H9 (cell line): Measurements from ENCODE around the gene RAD18. TPM values are rescaled to one million over a fixed set of nuclear protein-coding genes. Genes with fewer than 3 reads are reported as not detected.

Source experiments
- DNase-seq: peaks from one replicate; pipeline ENCODE4 v3.0.0-alpha.2; 2017
- H2AFZ ChIP-seq: one replicate; pipeline ENCODE4 v1.6.1; 2013; ENCODE audit warnings: mild to moderate bottlenecking, low read length, control low read depth, moderate library complexity
- H2AK5ac ChIP-seq: 2 replicates; pipeline ENCODE4 v1.6.1; 2013; ENCODE audit warnings: low read length, control low read depth, mixed read lengths; ENCODE audit not compliant: insufficient read length
- H2BK120ac ChIP-seq: one replicate; pipeline ENCODE4 v1.6.1; 2013; ENCODE audit warnings: low read depth, mild to moderate bottlenecking, low read length, control low read depth, inconsistent platforms; ENCODE audit not compliant: poor library complexity, severe bottlenecking
- H2BK12ac ChIP-seq: 2 replicates; pipeline ENCODE4 v1.6.1; 2013; ENCODE audit warnings: low read length, control low read depth, mixed read lengths, low read depth; ENCODE audit not compliant: insufficient read length
- H2BK15ac ChIP-seq: 2 replicates; pipeline ENCODE4 v1.6.1; 2013; ENCODE audit warnings: low read depth, low read length, control low read depth
- H2BK20ac ChIP-seq: one replicate; pipeline ENCODE4 v1.6.1; 2013; ENCODE audit warnings: low read depth, mild to moderate bottlenecking, low read length, control low read depth, inconsistent platforms; ENCODE audit not compliant: poor library complexity, severe bottlenecking
- H2BK5ac ChIP-seq: 2 replicates; pipeline ENCODE4 v1.6.1; 2013; ENCODE audit warnings: low read length, control low read depth, mixed read lengths; ENCODE audit not compliant: insufficient read length
- H3K14ac ChIP-seq: 2 replicates; pipeline ENCODE4 v1.6.1; 2013; ENCODE audit warnings: low read length, control low read depth; ENCODE audit not compliant: insufficient read depth
- H3K18ac ChIP-seq: 2 replicates; pipeline ENCODE4 v1.6.1; 2013; ENCODE audit warnings: low read depth, mild to moderate bottlenecking, mixed read lengths, low read length, control low read depth; ENCODE audit not compliant: insufficient read length
- H3K23ac ChIP-seq: 2 replicates; pipeline ENCODE4 v1.6.1; 2013; ENCODE audit warnings: low read length, control low read depth, mixed read lengths, low read depth; ENCODE audit not compliant: insufficient read length
- H3K23me2 ChIP-seq: 2 replicates; pipeline ENCODE4 v1.6.1; 2013; ENCODE audit warnings: low read depth, mild to moderate bottlenecking, mixed read lengths, low read length, control low read depth; ENCODE audit not compliant: insufficient read length, poor library complexity, severe bottlenecking
- H3K27ac ChIP-seq: 2 replicates; pipeline ENCODE4 v1.5.1; 2013; ENCODE audit warnings: low read length, control low read depth, mixed read lengths, low read depth; ENCODE audit not compliant: insufficient read length
- H3K27me3 ChIP-seq: 2 replicates; pipeline ENCODE4 v1.6.1; 2013; ENCODE audit warnings: low read length, control low read depth, inconsistent platforms; ENCODE audit not compliant: insufficient read depth
- H3K4ac ChIP-seq: 2 replicates; pipeline ENCODE4 v1.6.1; 2013; ENCODE audit warnings: low read depth, mild to moderate bottlenecking, control low read depth, inconsistent platforms, low read length, moderate library complexity
- H3K4me1 ChIP-seq: 2 replicates; pipeline ENCODE4 v1.6.1; 2013; ENCODE audit warnings: low read length, control low read depth, inconsistent platforms; ENCODE audit not compliant: insufficient read depth
- H3K4me2 ChIP-seq: 2 replicates; pipeline ENCODE4 v1.6.1; 2013; ENCODE audit warnings: low read length, control low read depth, mixed read lengths; ENCODE audit not compliant: insufficient read length, insufficient read depth
- H3K56ac ChIP-seq: 2 replicates; pipeline ENCODE4 v1.6.1; 2013; ENCODE audit warnings: low read depth, mild to moderate bottlenecking, mixed read lengths, low read length, control low read depth; ENCODE audit not compliant: insufficient read length
- H3K79me1 ChIP-seq: 2 replicates; pipeline ENCODE4 v1.6.1; 2013; ENCODE audit warnings: low read depth, mild to moderate bottlenecking, moderate library complexity, low read length, control low read depth, inconsistent platforms; ENCODE audit not compliant: insufficient read depth, poor library complexity, severe bottlenecking
- H3K79me2 ChIP-seq: 2 replicates; pipeline ENCODE4 v1.6.1; 2013; ENCODE audit warnings: low read length, control low read depth, inconsistent platforms; ENCODE audit not compliant: insufficient read depth
- H3K9ac ChIP-seq: 2 replicates; pipeline ENCODE4 v1.6.1; 2013; ENCODE audit warnings: low read length, control low read depth, mixed read lengths; ENCODE audit not compliant: insufficient read length; ENCODE audit errors: extremely low read depth
- H3K9me3 ChIP-seq: one replicate; pipeline ENCODE4 v1.6.1; 2013; ENCODE audit warnings: low read depth, low read length, inconsistent platforms; ENCODE audit not compliant: control insufficient read depth
- H3T11ph ChIP-seq: one replicate; pipeline ENCODE4 v1.6.1; 2013; ENCODE audit warnings: mild to moderate bottlenecking, low read length, control low read depth, inconsistent platforms
- H4K20me1 ChIP-seq: one replicate; pipeline ENCODE4 v1.6.1; 2013; ENCODE audit not compliant: control insufficient read depth, insufficient read length, insufficient read depth
- H4K5ac ChIP-seq: 2 replicates; pipeline ENCODE4 v1.6.1; 2013; ENCODE audit warnings: low read depth, mild to moderate bottlenecking, mixed read lengths, low read length, control low read depth; ENCODE audit not compliant: insufficient read length
- H4K8ac ChIP-seq: replicated peaks from 2 replicates; pipeline ENCODE4 v1.6.1; 2013; ENCODE audit warnings: low read length, control low read depth, mixed read lengths, low read depth; ENCODE audit not compliant: insufficient read length
- H4K91ac ChIP-seq: 2 replicates; pipeline ENCODE4 v1.6.1; 2013; ENCODE audit warnings: low read depth, mild to moderate bottlenecking, moderate library complexity, mixed read lengths, low read length, control low read depth; ENCODE audit not compliant: insufficient read length
- H3K27ac Mint-ChIP-seq, 3 experiments: 2 replicates in 2 of 3; 3 replicates in 1 of 3; pipeline ENCODE4 v1.8.0; 2020 to 2021; ENCODE audit warnings: mixed read lengths in 3 of 3, mild to moderate bottlenecking in 1 of 3, moderate library complexity in 1 of 3
- H3K27me3 Mint-ChIP-seq: 2 replicates; pipeline ENCODE4 v1.8.0; 2021; ENCODE audit warnings: low read depth, mild to moderate bottlenecking, moderate library complexity, mixed read lengths
- H3K36me3 Mint-ChIP-seq, 3 experiments: 2 replicates in 2 of 3; 3 replicates in 1 of 3; pipeline ENCODE4 v1.8.0; 2020 to 2021; ENCODE audit warnings: low read depth in 3 of 3, mixed read lengths in 3 of 3; ENCODE audit not compliant: insufficient read depth in 1 of 3
- H3K4me1 Mint-ChIP-seq, 2 experiments: 2 replicates each; pipeline ENCODE4 v1.8.0; 2020; ENCODE audit warnings: mixed read lengths in 2 of 2
- H3K4me3 Mint-ChIP-seq, 2 experiments: 2 replicates in 1 of 2; 3 replicates in 1 of 2; pipeline ENCODE4 v1.8.0; 2020 to 2021; ENCODE audit warnings: mild to moderate bottlenecking in 2 of 2, mixed read lengths in 2 of 2, moderate library complexity in 1 of 2
- H3K9me3 Mint-ChIP-seq, 2 experiments: 2 replicates in 1 of 2; 3 replicates in 1 of 2; pipeline ENCODE4 v1.8.0; 2020; ENCODE audit warnings: mild to moderate bottlenecking in 2 of 2, mixed read lengths in 2 of 2, moderate library complexity in 1 of 2
- WGBS: extraction: QIAGEN DNeasy Blood & Tissue Kit; methylation state at CpG from one replicate; pipeline ENCODE4 v1.1.7; 2013; ENCODE audit warnings: missing lambda C conversion rate, low lambda C conversion rate, mixed read lengths; ENCODE audit not compliant: insufficient read length; ENCODE audit errors: extremely low coverage; 5-methylcytosine and 5-hydroxymethylcytosine counted together
- total RNA-seq: library from RNA; stranded (reverse); gene quantifications from 2 replicates; pipeline ENCODE4 v1.2.1, GENCODE V29; 2021
- TF ChIP-seq, protein P1 (sequence below): fragments of 200-600 bp; sonication (generic); conservative IDR thresholded peaks from 3 replicates; pipeline ENCODE4 v1.8.0; 2021; ENCODE audit warnings: antibody characterized with exemption, mild to moderate bottlenecking

RAD18 gene
- total RNA-seq, 1 experiment from 2014 or later = 27.8 TPM

- Histone ChIP-seq H3K9ac (no peak overlapping the region), H4K20me1 (no peaks in the 10 kb centered on the region), H3K27ac (no peak overlapping the region), H2AFZ (no peak overlapping the region), H3K4me2 (no peak overlapping the region), H3K9me3 (no peaks in the 10 kb centered on the region), H4K8ac (no peak overlapping the region), H2BK15ac (no peak overlapping the region), H3K14ac (no peak overlapping the region), H2AK5ac (no peak overlapping the region), H4K91ac (no peak overlapping the region), H2BK12ac (no peak overlapping the region), H4K5ac (no peak overlapping the region), H3T11ph (no peak overlapping the region), H3K18ac (no peak overlapping the region), H3K79me2 (no peaks in the 10 kb centered on the region), H3K56ac (no peak overlapping the region), H2BK120ac (no peak overlapping the region), H3K4ac (no peak overlapping the region), H3K79me1 (no peaks in the 10 kb centered on the region), H3K27me3 (no peaks in the 10 kb centered on the region), H3K23me2 (no peaks in the 10 kb centered on the region), H3K4me1 (no peaks in the 10 kb centered on the region), H2BK5ac (no peak overlapping the region), H2BK20ac (no peak overlapping the region), H3K23ac (no peak overlapping the region)
- TF ChIP-seq, protein P1, sequence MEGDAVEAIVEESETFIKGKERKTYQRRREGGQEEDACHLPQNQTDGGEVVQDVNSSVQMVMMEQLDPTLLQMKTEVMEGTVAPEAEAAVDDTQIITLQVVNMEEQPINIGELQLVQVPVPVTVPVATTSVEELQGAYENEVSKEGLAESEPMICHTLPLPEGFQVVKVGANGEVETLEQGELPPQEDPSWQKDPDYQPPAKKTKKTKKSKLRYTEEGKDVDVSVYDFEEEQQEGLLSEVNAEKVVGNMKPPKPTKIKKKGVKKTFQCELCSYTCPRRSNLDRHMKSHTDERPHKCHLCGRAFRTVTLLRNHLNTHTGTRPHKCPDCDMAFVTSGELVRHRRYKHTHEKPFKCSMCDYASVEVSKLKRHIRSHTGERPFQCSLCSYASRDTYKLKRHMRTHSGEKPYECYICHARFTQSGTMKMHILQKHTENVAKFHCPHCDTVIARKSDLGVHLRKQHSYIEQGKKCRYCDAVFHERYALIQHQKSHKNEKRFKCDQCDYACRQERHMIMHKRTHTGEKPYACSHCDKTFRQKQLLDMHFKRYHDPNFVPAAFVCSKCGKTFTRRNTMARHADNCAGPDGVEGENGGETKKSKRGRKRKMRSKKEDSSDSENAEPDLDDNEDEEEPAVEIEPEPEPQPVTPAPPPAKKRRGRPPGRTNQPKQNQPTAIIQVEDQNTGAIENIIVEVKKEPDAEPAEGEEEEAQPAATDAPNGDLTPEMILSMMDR = no peak
- no peak for DNase-seq
- peaks cover 0 to 6% of the 10 kb centered on the region in 2 experiments; a peak in 1 of 4 replicates for H3K4me1 Mint-ChIP-seq
- WGBS = no CpG with 5 or more reads among the region's 5 CpGs
- H3K27ac Mint-ChIP-seq = no peak overlapping the region
- no peaks in the 10 kb centered on the region; a peak in 1 of 5 replicates for H3K9me3 Mint-ChIP-seq
- H3K4me3 Mint-ChIP-seq = no peak overlapping the region
- peaks cover 4% of the 10 kb centered on the region; the same call in 1 of the 2 replicates for H3K27me3 Mint-ChIP-seq
- H3K36me3 Mint-ChIP-seq = no peaks in the 10 kb centered on the region
Measured at GRCh38 chr3:8840556-8840955, 122.7 kb downstream of the RAD18 start.
